Measurements from ENCODE around the gene ATP5MG.

Gene ATP5MG

GRCh38 chr11:118442908-118443589 lies 41.6 kb downstream of the ATP5MG start:
- Histone ChIP-seq H3K36me3 (ENCODE audit: insufficient read depth, low read length) (no peaks in the 10 kb centered on the region; the same call in 1 of the 2 replicates), H3K9me3 (ENCODE audit: control insufficient read depth, insufficient read depth, low read length) (no peaks in the 10 kb centered on the region), H3K4me1 (ENCODE audit: insufficient read depth, low read length) (peaks cover 9% of the 10 kb centered on the region), H3K9ac (ENCODE audit: low read depth, low read length) (no peak overlapping the region)

- no peaks in the 10 kb centered on the region for H3K9me3 ChIP-seq (ENCODE audit: control insufficient read depth, insufficient read depth, low read length)
- no peaks in the 10 kb centered on the region; the same call in 1 of the 2 replicates for H3K36me3 ChIP-seq (ENCODE audit: insufficient read depth, low read length)
- peaks cover 9% of the 10 kb centered on the region for H3K4me1 ChIP-seq (ENCODE audit: insufficient read depth, low read length)
- H3K9ac ChIP-seq (ENCODE audit: low read depth, low read length), result no peak overlapping the region
Measured at GRCh38 chr11:118443590-118444218, 42.3 kb downstream of the ATP5MG start.

- H3K4me1 ChIP-seq (ENCODE audit: insufficient read depth, low read length), result no peaks in the 10 kb centered on the region; the same call in 1 of the 2 replicates
- H3K36me3 ChIP-seq (ENCODE audit: insufficient read depth, low read length), result no peaks in the 10 kb centered on the region
- H3K9me3 ChIP-seq (ENCODE audit: control insufficient read depth, insufficient read depth, low read length), result no peaks in the 10 kb centered on the region
- H3K9ac ChIP-seq (ENCODE audit: low read depth, low read length), result no peak overlapping the region
Measured at GRCh38 chr11:118447423-118447822, 46.0 kb downstream of the ATP5MG start.

GRCh38 chr11:118448294-118448693 lies 46.9 kb downstream of the ATP5MG start:
- no peaks in the 10 kb centered on the region for H3K36me3 ChIP-seq (ENCODE audit: insufficient read depth, low read length)
- no peaks in the 10 kb centered on the region for H3K4me1 ChIP-seq (ENCODE audit: insufficient read depth, low read length)

GRCh38 chr11:118449316-118449918 lies 48.0 kb downstream of the ATP5MG start:
- no peak overlapping the region for H3K9ac ChIP-seq (ENCODE audit: low read depth, low read length)
- H3K36me3 ChIP-seq (ENCODE audit: insufficient read depth, low read length), result no peaks in the 10 kb centered on the region
- H3K4me1 ChIP-seq (ENCODE audit: insufficient read depth, low read length), result no peaks in the 10 kb centered on the region
- H3K9me3 ChIP-seq (ENCODE audit: control insufficient read depth, insufficient read depth, low read length), result no peaks in the 10 kb centered on the region

More at GRCh38 chr11:118448294-118448693, 46.9 kb downstream of the ATP5MG start:
- H3K9ac ChIP-seq (ENCODE audit: low read depth, low read length), result no peak overlapping the region
- H3K9me3 ChIP-seq (ENCODE audit: control insufficient read depth, insufficient read depth, low read length), result no peaks in the 10 kb centered on the region

GRCh38 chr11:118450451-118450850 lies 49.0 kb downstream of the ATP5MG start:
- H3K4me1 ChIP-seq (ENCODE audit: insufficient read depth, low read length), result no peaks in the 10 kb centered on the region
- H3K9me3 ChIP-seq (ENCODE audit: control insufficient read depth, insufficient read depth, low read length), result no peaks in the 10 kb centered on the region
- H3K36me3 ChIP-seq (ENCODE audit: insufficient read depth, low read length), result no peaks in the 10 kb centered on the region
- H3K9ac ChIP-seq (ENCODE audit: low read depth, low read length), result no peak overlapping the region
